NCI-H2107 (cell line): ENCODE measurements around the gene RASIP1.
"Not testable (repeated sequence)": the region's sequence is repeated elsewhere in the genome, so short reads cannot be mapped to it uniquely, and the experiment has no call there.

Source experiments
- DNase-seq: peaks from one replicate; lab custom pipeline; 2025; lab: John Stamatoyannopoulos, UW

Gene RASIP1, protein sequence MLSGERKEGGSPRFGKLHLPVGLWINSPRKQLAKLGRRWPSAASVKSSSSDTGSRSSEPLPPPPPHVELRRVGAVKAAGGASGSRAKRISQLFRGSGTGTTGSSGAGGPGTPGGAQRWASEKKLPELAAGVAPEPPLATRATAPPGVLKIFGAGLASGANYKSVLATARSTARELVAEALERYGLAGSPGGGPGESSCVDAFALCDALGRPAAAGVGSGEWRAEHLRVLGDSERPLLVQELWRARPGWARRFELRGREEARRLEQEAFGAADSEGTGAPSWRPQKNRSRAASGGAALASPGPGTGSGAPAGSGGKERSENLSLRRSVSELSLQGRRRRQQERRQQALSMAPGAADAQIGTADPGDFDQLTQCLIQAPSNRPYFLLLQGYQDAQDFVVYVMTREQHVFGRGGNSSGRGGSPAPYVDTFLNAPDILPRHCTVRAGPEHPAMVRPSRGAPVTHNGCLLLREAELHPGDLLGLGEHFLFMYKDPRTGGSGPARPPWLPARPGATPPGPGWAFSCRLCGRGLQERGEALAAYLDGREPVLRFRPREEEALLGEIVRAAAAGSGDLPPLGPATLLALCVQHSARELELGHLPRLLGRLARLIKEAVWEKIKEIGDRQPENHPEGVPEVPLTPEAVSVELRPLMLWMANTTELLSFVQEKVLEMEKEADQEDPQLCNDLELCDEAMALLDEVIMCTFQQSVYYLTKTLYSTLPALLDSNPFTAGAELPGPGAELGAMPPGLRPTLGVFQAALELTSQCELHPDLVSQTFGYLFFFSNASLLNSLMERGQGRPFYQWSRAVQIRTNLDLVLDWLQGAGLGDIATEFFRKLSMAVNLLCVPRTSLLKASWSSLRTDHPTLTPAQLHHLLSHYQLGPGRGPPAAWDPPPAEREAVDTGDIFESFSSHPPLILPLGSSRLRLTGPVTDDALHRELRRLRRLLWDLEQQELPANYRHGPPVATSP

GRCh38 chr19:48740164-48740972 is at the start of gene RASIP1:
RASIP1 (minus strand) TSS chr19:48740610; CDS start chr19:48740282, 328 bp downstream.
- no peak for DNase-seq

DNA sequence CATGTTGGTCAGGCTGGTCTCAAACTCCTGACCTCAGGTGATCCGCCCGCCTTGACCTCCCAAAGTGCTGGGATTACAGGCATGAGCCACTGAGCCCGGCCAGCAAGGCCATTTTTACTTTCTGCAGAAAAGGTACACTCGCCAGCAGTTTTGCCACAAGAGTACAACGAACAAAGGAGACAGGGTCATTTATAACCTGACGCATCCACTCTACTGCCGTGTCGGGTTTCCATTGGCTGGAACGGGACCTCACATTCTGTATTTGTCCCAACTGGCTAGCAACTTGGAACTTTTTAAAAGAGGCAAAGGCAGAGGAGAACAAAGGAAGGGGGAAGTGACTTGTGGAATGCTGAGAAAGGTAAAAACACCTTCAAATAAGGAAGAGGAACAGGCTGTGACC is 46.9 kb upstream of the RASIP1 start:
- DNase-seq: not testable (repeated sequence)

DNA sequence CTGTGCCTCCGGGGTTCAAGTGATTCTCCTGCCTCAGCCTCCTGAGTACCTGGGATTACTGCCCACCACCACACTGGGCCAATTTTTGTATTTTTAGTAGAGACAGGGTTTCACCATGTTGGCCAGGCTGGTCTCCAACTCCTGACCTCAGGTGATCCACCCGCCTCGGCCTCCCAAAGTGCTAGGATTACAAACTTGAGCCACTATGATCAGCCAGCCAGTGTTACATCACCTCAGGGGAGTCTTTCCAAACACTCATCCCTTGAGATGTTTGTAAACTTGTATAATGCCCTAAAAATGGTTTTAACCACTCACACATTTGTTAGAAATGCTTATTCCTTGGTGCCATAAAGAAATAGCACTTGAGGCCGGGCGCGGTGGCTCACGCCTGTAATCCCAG is 46.0 kb upstream of the RASIP1 start:
- not testable (repeated sequence) for DNase-seq

DNA sequence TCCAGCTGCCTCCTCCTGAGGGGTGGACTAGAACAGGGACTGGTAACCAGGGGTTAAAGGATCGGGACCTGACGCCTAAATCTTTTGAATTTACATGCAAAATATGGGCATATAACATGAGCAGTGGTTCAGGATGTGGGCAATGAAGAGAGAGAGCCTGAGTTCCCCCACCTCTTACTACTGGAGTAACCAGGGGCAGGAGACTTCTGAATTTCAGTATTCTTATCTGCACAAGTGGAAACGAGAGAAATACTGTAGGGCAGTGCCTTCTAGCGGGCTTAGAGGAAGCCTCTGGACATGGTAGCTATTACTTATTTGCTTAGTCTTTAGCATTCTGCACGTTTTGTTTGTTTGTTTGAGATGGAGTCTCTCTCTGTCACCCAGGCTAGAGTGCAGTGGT is 44.1 kb upstream of the RASIP1 start:
- no peak for DNase-seq

DNA sequence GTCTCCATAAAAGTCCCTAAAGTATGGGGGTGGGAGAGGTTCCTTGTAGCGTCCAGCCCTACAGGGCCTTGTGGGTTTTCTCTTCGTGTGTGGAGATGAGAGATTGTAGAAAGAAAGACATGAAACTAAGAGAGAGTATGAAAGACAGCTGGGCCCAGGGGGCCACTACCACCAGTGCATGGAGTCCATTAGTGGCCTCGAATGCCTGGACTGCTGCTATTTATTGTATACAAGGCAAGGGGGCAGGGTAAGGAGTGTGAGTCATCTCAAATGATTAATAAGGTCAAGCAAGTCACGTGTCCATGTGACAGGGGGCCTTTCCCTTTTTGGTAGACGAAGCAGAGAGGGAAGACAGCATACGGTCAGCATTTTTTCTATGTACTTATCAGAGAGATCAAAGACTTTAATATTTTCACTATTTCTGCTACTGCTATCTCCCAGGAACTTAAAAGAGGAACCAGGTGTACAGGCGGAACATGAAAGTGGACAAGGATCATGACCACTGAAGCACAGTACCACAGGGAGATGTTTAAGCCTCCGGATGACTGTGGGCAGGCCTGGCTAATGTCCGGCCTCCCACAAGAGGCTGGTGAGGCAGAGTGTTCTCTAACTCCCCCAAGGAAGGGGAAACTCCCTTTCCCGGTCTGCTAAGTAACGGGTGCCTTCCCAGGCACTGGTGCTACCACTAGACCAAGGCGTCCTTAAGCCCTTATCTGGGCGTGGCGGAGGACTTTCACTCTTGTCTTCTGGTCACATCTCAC is 40.4 kb upstream of the RASIP1 start:
- no peak for DNase-seq

DNA sequence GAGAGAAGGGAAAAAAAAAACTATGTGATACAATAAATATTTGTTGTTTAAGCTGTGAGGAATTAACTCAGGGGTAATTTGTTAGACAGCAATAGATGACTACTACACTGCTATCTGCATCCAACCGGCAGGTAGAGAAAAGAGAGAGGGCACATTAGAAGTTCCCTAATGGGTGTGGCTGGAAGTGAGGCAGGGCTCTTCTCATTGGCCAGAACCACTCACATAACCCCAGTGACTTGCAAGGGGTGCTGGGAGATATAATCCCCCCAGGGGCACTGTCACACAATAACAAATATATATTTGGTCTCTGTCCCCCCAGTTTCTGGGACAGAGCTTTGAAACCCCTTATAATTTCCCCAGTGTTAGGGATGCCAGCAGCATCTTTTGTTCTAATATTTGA is 39.2 kb upstream of the RASIP1 start:
- no peak for DNase-seq

- DNase-seq: no peak
Measured at GRCh38 chr19:48777720-48778119, 37.3 kb upstream of the RASIP1 start.

DNA sequence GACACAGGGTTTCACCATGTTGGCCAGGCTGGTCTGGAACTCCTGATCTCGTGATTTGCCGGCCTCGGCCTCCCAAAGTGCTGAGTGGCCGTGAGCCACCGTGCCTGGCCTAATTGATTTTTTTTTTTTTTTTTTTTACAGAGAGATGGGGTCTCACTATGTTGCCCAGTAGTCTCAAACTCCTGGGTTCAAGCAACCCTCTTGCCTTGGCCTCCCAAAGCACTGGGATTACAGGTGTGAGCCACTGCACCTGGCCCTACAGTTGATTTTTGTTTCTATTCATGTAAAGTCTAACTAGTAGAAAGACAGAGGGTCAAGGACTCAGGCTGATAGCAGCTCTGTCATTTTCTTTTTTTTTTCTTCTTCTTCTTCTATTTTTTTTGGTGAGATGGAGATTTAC is 36.7 kb upstream of the RASIP1 start:
- DNase-seq: no peak

DNA sequence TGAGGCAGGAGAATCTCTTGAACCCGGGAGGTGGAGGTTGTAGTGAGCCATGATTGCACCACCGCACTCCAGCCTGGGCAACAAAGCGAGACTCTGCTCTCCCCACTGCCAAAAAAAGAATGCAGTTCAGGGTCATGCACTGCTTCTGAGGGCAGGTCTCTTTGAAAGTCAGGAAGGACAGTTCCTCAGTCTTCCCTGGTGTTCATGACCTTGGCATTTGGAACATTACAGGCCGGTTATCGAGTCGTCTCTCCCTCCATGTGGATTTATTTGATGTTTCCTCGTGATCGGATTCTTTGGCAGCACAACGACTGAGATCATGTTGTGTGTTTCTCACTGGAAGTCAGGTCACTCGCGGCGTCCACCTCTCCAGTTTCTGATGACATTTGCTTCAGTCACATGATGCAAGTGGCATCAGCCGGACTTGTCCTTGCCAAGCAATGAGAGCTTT is 32.1 kb upstream of the RASIP1 start:
- DNase-seq: no peak

GRCh38 chr19:48770734-48771472 is 30.5 kb upstream of the RASIP1 start:
- no peak for DNase-seq

GRCh38 chr19:48770266-48770665 is 29.9 kb upstream of the RASIP1 start:
- no peak for DNase-seq

GRCh38 chr19:48768994-48769713 is 28.7 kb upstream of the RASIP1 start:
- no peak for DNase-seq

- DNase-seq: not testable (repeated sequence)
Measured at GRCh38 chr19:48768171-48768753, 27.9 kb upstream of the RASIP1 start.

DNA sequence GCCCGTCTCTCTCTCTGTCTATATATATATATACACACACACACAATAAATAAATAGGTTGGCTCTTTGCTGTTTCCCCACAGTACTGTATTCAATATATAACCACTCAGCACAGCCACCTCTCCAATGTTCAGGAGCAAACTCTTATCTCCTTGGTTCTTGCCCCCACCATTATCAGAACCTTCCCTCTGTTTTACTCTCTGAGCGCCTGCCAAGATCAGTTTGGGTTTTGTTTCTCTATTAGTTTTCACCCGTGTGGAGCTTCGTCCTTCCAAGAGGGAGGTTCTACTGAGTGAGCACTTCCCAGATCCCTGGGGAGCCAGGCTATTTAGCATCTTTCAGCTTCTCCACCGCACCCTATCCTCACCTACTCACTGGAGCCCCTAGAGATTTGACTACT is 25.4 kb upstream of the RASIP1 start:
- not testable (repeated sequence) for DNase-seq

DNA sequence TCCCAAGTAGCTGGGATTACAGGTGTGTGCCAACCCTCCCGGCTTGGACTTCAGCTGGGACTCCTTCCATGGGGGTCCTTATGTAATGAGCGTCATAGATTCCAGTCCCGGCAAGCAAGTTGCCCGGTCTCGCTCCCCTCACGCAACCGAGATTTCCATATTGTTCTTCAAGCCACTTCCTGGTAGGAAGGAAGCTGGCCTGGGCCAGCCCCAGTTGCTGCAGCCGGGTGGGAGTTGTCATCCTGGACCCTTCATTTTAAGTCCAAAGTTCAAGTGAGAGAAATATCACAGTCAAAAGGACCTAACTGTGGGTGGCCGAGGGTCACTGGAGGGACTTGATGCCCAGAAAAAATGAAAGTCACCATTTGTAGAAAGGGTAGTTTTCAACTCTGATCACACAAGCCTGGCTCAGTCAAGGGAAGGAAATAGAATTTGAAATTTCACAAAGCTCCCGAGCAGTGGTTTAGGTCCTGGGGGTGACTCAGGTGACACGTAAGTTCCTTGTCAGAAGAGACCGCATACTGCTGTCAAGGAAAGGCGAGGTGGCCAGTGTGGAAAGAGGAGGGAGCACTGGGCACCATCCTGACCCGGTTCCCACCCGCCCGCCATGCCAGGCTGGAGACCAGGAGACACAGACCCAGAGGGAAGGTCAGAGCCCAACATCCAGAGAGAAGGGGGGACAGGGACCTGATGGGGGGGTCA is 20.2 kb upstream of the RASIP1 start:
- DNase-seq: no peak

- no peak for DNase-seq
Measured at GRCh38 chr19:48757741-48758144, 17.3 kb upstream of the RASIP1 start.

DNA sequence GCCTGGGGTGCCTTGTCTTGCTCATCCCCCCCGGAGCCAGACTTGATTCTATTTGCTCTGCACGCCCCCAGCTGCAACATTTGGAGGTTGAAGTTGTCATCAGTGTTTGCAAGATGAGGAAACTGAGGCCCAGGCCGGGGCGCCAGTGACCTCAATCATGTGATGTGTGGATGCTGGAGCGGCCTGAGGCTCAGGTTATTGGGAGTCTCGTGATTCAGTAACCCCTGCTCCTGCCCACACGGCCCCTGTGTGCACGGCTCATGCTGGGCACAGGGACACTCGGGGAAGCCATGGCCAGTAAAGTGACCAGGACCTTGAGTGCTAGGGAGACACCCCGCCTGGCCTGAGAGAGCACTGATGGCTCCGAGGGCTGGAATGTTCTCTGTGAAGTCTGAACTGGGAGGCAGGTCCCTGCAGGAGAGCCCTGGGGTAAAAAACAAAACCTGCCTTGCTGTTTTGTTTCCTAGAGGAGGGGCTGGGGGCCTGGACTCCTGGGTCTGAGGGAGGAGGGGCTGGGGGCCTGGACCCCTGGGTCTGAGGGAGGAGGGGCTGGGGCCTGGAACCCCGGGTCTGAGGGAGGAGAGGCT is 16.8 kb upstream of the RASIP1 start:
- no peak for DNase-seq

GRCh38 chr19:48756686-48757085 is 16.3 kb upstream of the RASIP1 start:
- DNase-seq: no peak
